Esophagus muscularis mucosa (tissue), 4 donors: Measurements from ENCODE around the gene UQCRH. TPM values are rescaled to one million over a fixed set of nuclear protein-coding genes. Genes with fewer than 3 reads are reported as not detected.

Experiments used
- DNase-seq: peaks from one replicate; pipeline ENCODE4 v3.0.0-alpha.2; 2017; ENCODE audit errors: extremely low spot score
- H3K27ac ChIP-seq, 4 donors: fragments of 200-600 bp; sonication (generic); replicated peaks in 1 of 4; 1 replicate in 3 of 4; 2 replicates in 1 of 4; pipeline ENCODE4 v1.5.1; 2016 to 2019; ENCODE audit warnings: mild to moderate bottlenecking in 1 of 4
- H3K27me3 ChIP-seq, 4 donors: fragments of 200-600 bp; sonication (generic); one replicate each; pipeline versions ENCODE4 v1.5.1 to v1.6.0; 2016 to 2019
- H3K36me3 ChIP-seq, 4 donors: fragments of 200-600 bp; sonication (generic); one replicate each; pipeline ENCODE4 v1.5.1; 2016 to 2019
- H3K4me1 ChIP-seq, 4 donors: fragments of 200-600 bp; sonication (generic); one replicate each; pipeline ENCODE4 v1.5.1; 2016 to 2019
- H3K4me3 ChIP-seq, 4 donors: fragments of 200-600 bp; sonication (generic); 1 replicate in 2 of 4; 2 replicates in 2 of 4; pipeline ENCODE4 v1.5.1; 2016 to 2019; ENCODE audit warnings: mild to moderate bottlenecking in 4 of 4, moderate library complexity in 1 of 4
- H3K9me3 ChIP-seq, 4 donors: fragments of 200-600 bp; sonication (generic); 1 replicate in 3 of 4; 2 replicates in 1 of 4; pipeline ENCODE4 v1.5.1; 2016 to 2019
- EP300 ChIP-seq: sonication (generic); formaldehyde crosslinking; IDR thresholded peaks from one replicate; pipeline ENCODE4 v1.6.1; 2017; ENCODE audit warnings: antibody characterized with exemption
- POLR2A ChIP-seq: fragments of 450-650 bp; IDR thresholded peaks from one replicate; pipeline ENCODE4 v1.6.1; 2017; ENCODE audit warnings: antibody characterized with exemption, moderate library complexity, mild to moderate bottlenecking, low read depth
- POLR2AphosphoS5 ChIP-seq, 2 donors: sonication (generic); formaldehyde crosslinking; IDR thresholded peaks; one replicate each; pipeline ENCODE4 v1.6.1; 2017; ENCODE audit warnings: antibody characterized with exemption in 2 of 2
- WGBS: methylation state at CpG from one replicate; pipeline ENCODE4 v1.1.5; 2018; 5-methylcytosine and 5-hydroxymethylcytosine counted together
- intact Hi-C: fragments of 100-400 bp; cut with DNase I; formaldehyde crosslinking; loops from one replicate; pipeline ENCODE4 v1.15.1; 2023
- total RNA-seq, 4 donors: library from RNA; depleted of rRNA; stranded (reverse); fragments of >200 nt; gene quantifications; one replicate each; pipeline versions ENCODE4 v1.1.0 to v1.2.1, GENCODE V29; 2016
- TF ChIP-seq, protein P1 (sequence below), 3 experiments: fragments of 200-600 bp in 2 of 3; fragments of 450-650 bp in 1 of 3; sonication (generic) in 2 of 3; IDR thresholded peaks; one replicate each; pipeline ENCODE4 v1.5.1; 2017 to 2019; ENCODE audit warnings: antibody characterized with exemption in 3 of 3, mild to moderate bottlenecking in 2 of 3, moderate library complexity in 1 of 3

UQCRH gene
- total RNA-seq, 4 donors from 2014 or later: 148 to 412 (median 283) TPM

DNA sequence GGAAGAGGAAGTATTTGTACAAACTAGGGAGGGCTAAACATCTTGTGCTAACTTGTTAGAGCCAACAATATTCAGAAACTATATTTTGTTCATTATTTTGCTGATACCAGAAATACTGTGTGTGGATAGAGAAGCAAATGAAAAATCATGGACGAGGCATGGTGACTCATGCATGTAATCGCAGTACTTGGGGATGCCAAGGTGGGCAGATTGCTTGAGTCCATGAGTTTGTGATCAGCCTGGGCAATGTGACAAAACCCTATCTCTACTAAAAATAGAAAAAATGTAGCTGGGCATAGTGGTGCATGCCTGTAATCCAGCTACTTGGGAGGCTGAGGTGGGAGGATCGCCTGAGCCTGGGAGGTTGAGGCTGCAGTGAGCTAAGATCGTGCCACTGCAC is 13.5 kb upstream of the UQCRH start:
- DNase-seq: no peak
- Histone ChIP-seq H3K4me1 (no peaks in the 10 kb centered on the region), H3K4me3 (no peak overlapping the region), H3K27me3 (no peaks in the 10 kb centered on the region), H3K9me3 (no peaks in the 10 kb centered on the region), H3K27ac (no peak overlapping the region), H3K36me3 (peaks cover 23 to 91% (median 82%) of the 10 kb centered on the region in 4 donors)
- 90% methylated on average over 4 of the region's 4 CpGs for WGBS
- TF ChIP-seq POLR2A (no peak), POLR2AphosphoS5 (IDR thresholded peaks at IDR 0.05) (no peak), EP300 (no peak)
- TF ChIP-seq, protein P1, sequence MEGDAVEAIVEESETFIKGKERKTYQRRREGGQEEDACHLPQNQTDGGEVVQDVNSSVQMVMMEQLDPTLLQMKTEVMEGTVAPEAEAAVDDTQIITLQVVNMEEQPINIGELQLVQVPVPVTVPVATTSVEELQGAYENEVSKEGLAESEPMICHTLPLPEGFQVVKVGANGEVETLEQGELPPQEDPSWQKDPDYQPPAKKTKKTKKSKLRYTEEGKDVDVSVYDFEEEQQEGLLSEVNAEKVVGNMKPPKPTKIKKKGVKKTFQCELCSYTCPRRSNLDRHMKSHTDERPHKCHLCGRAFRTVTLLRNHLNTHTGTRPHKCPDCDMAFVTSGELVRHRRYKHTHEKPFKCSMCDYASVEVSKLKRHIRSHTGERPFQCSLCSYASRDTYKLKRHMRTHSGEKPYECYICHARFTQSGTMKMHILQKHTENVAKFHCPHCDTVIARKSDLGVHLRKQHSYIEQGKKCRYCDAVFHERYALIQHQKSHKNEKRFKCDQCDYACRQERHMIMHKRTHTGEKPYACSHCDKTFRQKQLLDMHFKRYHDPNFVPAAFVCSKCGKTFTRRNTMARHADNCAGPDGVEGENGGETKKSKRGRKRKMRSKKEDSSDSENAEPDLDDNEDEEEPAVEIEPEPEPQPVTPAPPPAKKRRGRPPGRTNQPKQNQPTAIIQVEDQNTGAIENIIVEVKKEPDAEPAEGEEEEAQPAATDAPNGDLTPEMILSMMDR (IDR thresholded peaks at IDR 0.05): no peak
- intact Hi-C loops: no loop called here

DNA sequence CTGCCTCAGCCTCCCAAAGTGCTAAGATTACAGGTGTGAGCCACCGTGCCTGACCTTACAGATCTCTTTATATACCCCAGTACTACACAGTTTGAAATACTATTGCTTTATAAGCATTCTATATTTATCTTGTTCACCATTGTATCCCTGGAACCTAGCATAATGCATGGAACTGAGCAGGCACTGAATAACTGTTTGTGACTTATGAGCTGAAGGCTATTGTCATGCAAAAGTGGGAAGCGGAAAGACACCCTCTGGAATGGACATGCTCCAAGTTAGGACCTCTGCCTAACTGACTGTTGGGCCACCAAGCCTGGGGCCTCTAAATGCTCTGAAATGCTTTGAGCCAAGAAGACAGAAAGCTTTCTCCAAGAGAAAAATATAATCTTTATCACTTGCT is 8.2 kb upstream of the UQCRH start:
- no peak for DNase-seq
- intact Hi-C loops: no loop called here
- 95% methylated on average over 2 of the region's 2 CpGs for WGBS
- peaks cover 38 to 70% (median 63%) of the 10 kb centered on the region in 4 donors for H3K36me3 ChIP-seq
- H3K9me3 ChIP-seq: no peaks in the 10 kb centered on the region
- TF ChIP-seq POLR2AphosphoS5 (IDR thresholded peaks at IDR 0.05) (no peak), POLR2A (no peak), EP300 (no peak)
- TF ChIP-seq, protein P1 (IDR thresholded peaks at IDR 0.05): no peak
- H3K27me3 ChIP-seq: no peaks in the 10 kb centered on the region
- H3K4me3 ChIP-seq: no peak overlapping the region
- H3K4me1 ChIP-seq: peaks cover 18 to 29% (median 21%) of the 10 kb centered on the region in 4 donors
- H3K27ac ChIP-seq: no peak overlapping the region

DNA sequence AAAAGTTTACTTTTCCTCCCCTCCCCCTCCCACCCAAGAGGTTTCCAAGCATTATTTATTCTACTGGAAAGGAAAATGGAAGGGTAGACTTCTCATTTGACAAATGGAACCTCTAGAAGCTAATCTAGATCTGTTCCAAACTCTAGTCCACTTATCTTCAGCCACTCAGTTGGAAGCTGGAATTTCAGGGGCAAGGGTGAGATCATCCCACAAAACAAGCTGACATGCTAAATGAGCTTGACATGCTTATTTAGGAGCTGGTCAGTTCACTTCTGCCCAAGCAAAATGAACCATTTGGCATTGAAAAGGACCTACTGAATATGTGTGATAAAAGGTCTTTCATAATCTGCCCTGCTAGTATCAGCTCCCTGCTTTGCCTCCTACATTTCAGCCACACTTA is 5.1 kb upstream of the UQCRH start:
- no peak for DNase-seq
- H3K27ac ChIP-seq: peak overlapping the region; percentile 2 to 98 (median 44)
- peaks cover 33 to 44% (median 38%) of the 10 kb centered on the region in 4 donors for H3K4me1 ChIP-seq
- TF ChIP-seq POLR2AphosphoS5 (IDR thresholded peaks at IDR 0.05) (no peak), EP300 (no peak), POLR2A (no peak)
- TF ChIP-seq, protein P1 (IDR thresholded peaks at IDR 0.05): no peak
- no peak overlapping the region for H3K4me3 ChIP-seq
- H3K9me3 ChIP-seq: no peaks in the 10 kb centered on the region
- peaks cover 38 to 48% (median 46%) of the 10 kb centered on the region in 4 donors for H3K36me3 ChIP-seq
- H3K27me3 ChIP-seq: no peaks in the 10 kb centered on the region
- intact Hi-C loops: no loop called here

DNA sequence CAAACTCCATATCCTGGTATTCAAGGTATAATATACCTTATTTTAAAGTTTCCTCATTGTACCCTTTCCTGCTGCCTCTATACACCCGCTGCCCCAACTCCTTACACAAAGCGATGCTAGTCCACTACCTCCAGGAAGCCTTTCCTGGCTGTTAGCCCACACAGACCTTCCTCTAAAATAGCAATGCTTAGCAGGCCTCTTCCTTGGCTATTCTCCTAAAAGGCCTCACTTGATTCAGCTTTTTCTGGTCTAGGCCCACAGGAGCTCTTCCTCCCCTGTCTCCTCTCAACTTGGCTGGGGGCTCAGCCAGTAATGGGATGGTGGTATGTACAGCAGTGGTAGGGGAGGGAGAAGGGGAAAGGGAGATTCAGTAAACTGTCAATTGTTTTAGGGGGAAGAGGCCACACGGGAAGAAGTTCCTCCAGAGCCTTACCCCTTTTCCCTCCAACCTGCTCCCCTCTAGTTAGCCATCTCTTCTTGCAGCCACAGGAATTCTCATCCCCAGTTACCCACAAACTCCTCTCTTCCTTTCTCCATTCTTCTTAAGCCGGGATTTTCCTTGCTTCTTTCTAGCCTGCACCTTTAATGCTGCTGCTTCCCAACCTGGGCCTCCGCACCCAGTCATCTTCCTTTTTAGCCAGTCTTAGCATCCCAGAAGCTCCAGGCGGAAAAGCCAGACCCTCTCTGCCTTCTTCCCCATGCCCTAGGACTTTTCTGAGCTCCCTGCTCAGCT is 2.7 kb upstream of the UQCRH start:
- 16% methylated on average over 6 of the region's 6 CpGs for WGBS
- Histone ChIP-seq H3K9me3 (no peaks in the 10 kb centered on the region), H3K27me3 (no peaks in the 10 kb centered on the region), H3K36me3 (peaks cover 20 to 23% (median 21%) of the 10 kb centered on the region in 4 donors), H3K4me3 (peak overlapping the region; percentile 75 to 99 (median 83)), H3K4me1 (peaks cover 49 to 63% (median 56%) of the 10 kb centered on the region in 4 donors), H3K27ac (peak overlapping the region; percentile 97 to 100 (median 98))
- intact Hi-C loops: no loop called here
- TF ChIP-seq POLR2A (no peak), EP300 (no peak), POLR2AphosphoS5 (IDR thresholded peaks at IDR 0.05) (no peak)
- TF ChIP-seq, protein P1 (IDR thresholded peaks at IDR 0.05): no peak
- DNase-seq: no peak
